SK-N-SH treated with all-trans-retinoic acid at 6 μM for 48 hours (cell line): ENCODE results near the gene POFUT1.

Experiments used
- ATAC-seq: fragments of 200-7000 bp; cut with Tn5 transposase; 3 replicates; pipeline ENCODE4 v1.9.1; 2020; ENCODE audit warnings: mild to moderate bottlenecking, moderate library complexity
- ARNTL ChIP-seq: fragments of 450-650 bp; formaldehyde crosslinking; IDR thresholded peaks from 2 replicates; pipeline ENCODE4 v1.5.0; 2020; ENCODE audit warnings: low read depth, mild to moderate bottlenecking, moderate library complexity, borderline replicate concordance
- BACH2 ChIP-seq: fragments of 250-450 bp; sonication (Bioruptor Pico); IDR thresholded peaks from 2 replicates; pipeline ENCODE4 v1.9.0; 2021; ENCODE audit warnings: mild to moderate bottlenecking, borderline replicate concordance
- CREB5 ChIP-seq: fragments of 250-450 bp; sonication (Bioruptor Pico); IDR thresholded peaks from 2 replicates; pipeline ENCODE4 v1.5.1; 2020; ENCODE audit warnings: low read depth, mild to moderate bottlenecking, moderate library complexity
- CSDC2 ChIP-seq: fragments of 250-450 bp; sonication (Bioruptor Pico); IDR thresholded peaks from 2 replicates; pipeline ENCODE4 v1.5.0; 2020; ENCODE audit warnings: mild to moderate bottlenecking, moderate library complexity
- ESRRG ChIP-seq: fragments of 250-450 bp; sonication (Bioruptor Pico); IDR thresholded peaks from 2 replicates; pipeline ENCODE4 v1.6.1; 2021; ENCODE audit warnings: mild to moderate bottlenecking
- GLIS3 ChIP-seq: fragments of 250-450 bp; sonication (Bioruptor Pico); IDR thresholded peaks from 2 replicates; pipeline ENCODE4 v1.5.0; 2020; ENCODE audit warnings: mild to moderate bottlenecking, moderate library complexity
- ISL1 ChIP-seq: fragments of 250-450 bp; sonication (Bioruptor Pico); IDR thresholded peaks from 2 replicates; pipeline ENCODE4 v2.1.2; 2022; ENCODE audit warnings: mild to moderate bottlenecking, moderate library complexity
- OSR1 ChIP-seq: fragments of 250-450 bp; sonication (Bioruptor Pico); IDR thresholded peaks from 2 replicates; pipeline ENCODE4 v1.8.0; 2022; ENCODE audit warnings: moderate library complexity, mild to moderate bottlenecking, inconsistent platforms
- PATZ1 ChIP-seq: fragments of 250-450 bp; sonication (Bioruptor Pico); IDR thresholded peaks from 2 replicates; pipeline ENCODE4 v1.8.0; 2020; ENCODE audit warnings: mild to moderate bottlenecking, moderate library complexity, borderline replicate concordance
- POU6F1 ChIP-seq: fragments of 250-450 bp; sonication (Bioruptor Pico); IDR thresholded peaks from 2 replicates; pipeline ENCODE4 v1.8.0; 2021; ENCODE audit warnings: low read depth, mild to moderate bottlenecking, moderate library complexity, borderline replicate concordance
- PPARA ChIP-seq: fragments of 250-450 bp; sonication (Bioruptor Pico); IDR thresholded peaks from 2 replicates; pipeline ENCODE4 v1.5.0; 2020; ENCODE audit warnings: mild to moderate bottlenecking, borderline replicate concordance
- RARB ChIP-seq: fragments of 250-450 bp; sonication (Bioruptor Pico); IDR thresholded peaks from 2 replicates; pipeline ENCODE4 v1.8.0; 2021; ENCODE audit warnings: mild to moderate bottlenecking, moderate library complexity
- SNAI2 ChIP-seq: fragments of 250-450 bp; sonication (Bioruptor Pico); IDR thresholded peaks from 2 replicates; pipeline ENCODE4 v1.5.0; 2020; ENCODE audit warnings: mild to moderate bottlenecking, moderate library complexity
- TOX ChIP-seq: fragments of 250-450 bp; sonication (Bioruptor Pico); IDR thresholded peaks from 2 replicates; pipeline ENCODE4 v1.8.0; 2021; ENCODE audit warnings: mild to moderate bottlenecking, moderate library complexity, borderline replicate concordance
- TSHZ2 ChIP-seq: fragments of 250-450 bp; sonication (Bioruptor Pico); IDR thresholded peaks from 2 replicates; pipeline ENCODE4 v1.5.0; 2020; ENCODE audit warnings: mild to moderate bottlenecking, moderate library complexity
- ZC3H10 ChIP-seq: fragments of 250-450 bp; sonication (Bioruptor Pico); IDR thresholded peaks from 2 replicates; pipeline ENCODE4 v1.5.1; 2021; ENCODE audit warnings: mild to moderate bottlenecking, moderate library complexity
- ZFP3 ChIP-seq: fragments of 250-450 bp; sonication (Bioruptor Pico); IDR thresholded peaks from 2 replicates; pipeline ENCODE4 v1.5.0; 2020; ENCODE audit warnings: mild to moderate bottlenecking, moderate library complexity
- ZFP30 ChIP-seq: fragments of 450-650 bp; formaldehyde crosslinking; IDR thresholded peaks from 2 replicates; pipeline ENCODE4 v1.5.0; 2022; ENCODE audit warnings: mild to moderate bottlenecking, moderate library complexity
- ZNF565 ChIP-seq: fragments of 450-650 bp; formaldehyde crosslinking; conservative IDR thresholded peaks from 2 replicates; pipeline ENCODE4 v1.5.0; 2020; ENCODE audit warnings: low read depth, mild to moderate bottlenecking, moderate library complexity
- ZNF70 ChIP-seq: fragments of 450-650 bp; formaldehyde crosslinking; IDR thresholded peaks from 2 replicates; pipeline ENCODE4 v1.5.0; 2020; ENCODE audit warnings: mild to moderate bottlenecking, moderate library complexity
- ZNF8 ChIP-seq: fragments of 450-650 bp; formaldehyde crosslinking; IDR thresholded peaks from 2 replicates; pipeline ENCODE4 v1.5.0; 2020; ENCODE audit warnings: mild to moderate bottlenecking, moderate library complexity
- TF ChIP-seq, protein P1 (sequence below): fragments of 250-450 bp; sonication (Bioruptor Pico); IDR thresholded peaks from 2 replicates; pipeline ENCODE4 v1.5.1; 2021; ENCODE audit warnings: mild to moderate bottlenecking, moderate library complexity

POFUT1 gene

DNA sequence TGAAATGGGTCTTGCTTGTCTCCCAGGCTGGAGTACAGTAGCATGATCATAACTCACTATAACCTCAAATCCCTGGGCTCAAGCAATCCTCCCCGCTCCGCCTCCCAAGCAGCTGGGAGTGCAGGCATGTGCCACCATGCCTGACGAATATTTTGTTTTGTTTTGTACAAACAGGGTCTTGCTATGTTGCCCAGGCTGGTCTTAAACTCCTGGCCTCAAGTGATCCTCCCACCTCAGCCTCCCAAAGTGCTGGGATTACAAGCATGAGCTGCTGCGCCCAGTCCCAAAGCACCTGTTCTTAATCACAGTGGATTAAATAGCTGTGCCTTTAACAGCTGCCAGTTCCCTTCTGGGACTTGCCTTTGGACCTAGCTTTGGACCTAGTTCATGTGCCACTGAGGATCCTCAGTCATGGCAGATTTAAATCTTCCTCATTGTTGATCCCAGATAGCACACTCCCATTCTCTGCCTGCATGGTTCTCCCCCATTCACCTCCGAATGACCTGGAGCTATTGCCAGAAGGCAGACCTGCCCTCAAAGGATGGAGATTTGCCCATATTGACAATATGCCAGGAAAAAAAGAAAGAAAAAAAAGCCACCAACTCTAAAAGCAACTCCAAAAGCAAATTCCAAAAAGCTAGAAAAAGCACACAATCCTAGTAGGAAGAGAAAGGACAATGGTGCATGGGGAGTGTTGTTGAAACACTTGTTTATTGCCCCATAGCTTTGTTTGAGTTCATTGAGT lies 10.6 kb downstream of the POFUT1 start:
- no peak for TF ChIP-seq CREB5 (CRISPR knock-in tag)
- TF ChIP-seq ZFP30 (CRISPR knock-in tag): no peak
- TF ChIP-seq RARB (CRISPR knock-in tag): no peak
- TF ChIP-seq ZNF8 (CRISPR knock-in tag): no peak
- no peak for TF ChIP-seq TSHZ2 (CRISPR knock-in tag)
- TF ChIP-seq PATZ1 (CRISPR knock-in tag): no peak
- TF ChIP-seq ESRRG (CRISPR knock-in tag): no peak
- TF ChIP-seq POU6F1: no peak
- no peak for TF ChIP-seq ZNF565 (CRISPR knock-in tag)
- no peak for TF ChIP-seq TOX (CRISPR knock-in tag)
- TF ChIP-seq ZNF70: no peak
- no peak for TF ChIP-seq PPARA (CRISPR knock-in tag)
- TF ChIP-seq ZC3H10 (CRISPR knock-in tag): no peak
- no peak for TF ChIP-seq SNAI2 (CRISPR knock-in tag)
- no peak for TF ChIP-seq ISL1
- no peak for TF ChIP-seq ARNTL
- TF ChIP-seq OSR1 (CRISPR knock-in tag): no peak
- no peak for TF ChIP-seq ZFP3
- ATAC-seq: no peak

DNA sequence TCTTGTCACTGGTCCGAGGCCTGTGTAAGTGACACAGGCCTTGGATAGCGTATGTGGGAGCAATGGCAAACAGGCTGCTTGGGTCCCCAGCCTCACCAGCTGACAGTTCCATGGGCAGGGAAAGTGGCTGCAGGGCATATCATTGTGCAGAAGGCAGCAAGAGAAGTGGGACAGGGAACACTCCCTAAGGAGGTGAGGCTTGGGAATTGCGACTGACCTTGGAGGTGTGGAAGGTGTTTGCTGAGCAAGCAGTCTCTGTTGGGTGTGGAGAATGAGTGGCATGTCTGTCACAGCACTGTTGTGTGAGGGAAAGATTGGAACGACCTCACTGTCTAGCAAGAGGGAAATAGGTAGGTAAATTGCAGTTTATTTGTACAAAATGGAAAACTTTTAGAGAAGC lies 16.8 kb downstream of the POFUT1 start:
- ATAC-seq: no peak
- no peak for TF ChIP-seq BACH2 (CRISPR knock-in tag)
- TF ChIP-seq TSHZ2 (CRISPR knock-in tag): no peak
- TF ChIP-seq ZNF565 (CRISPR knock-in tag): no peak
- no peak for TF ChIP-seq ZNF70

GRCh38 chr20:32226391-32226790 lies 18.7 kb downstream of the POFUT1 start:
- no peak for ATAC-seq
- TF ChIP-seq POU6F1: no peak
- no peak for TF ChIP-seq ZFP30 (CRISPR knock-in tag)
- no peak for TF ChIP-seq BACH2 (CRISPR knock-in tag)
- no peak for TF ChIP-seq ESRRG (CRISPR knock-in tag)
- TF ChIP-seq ZNF565 (CRISPR knock-in tag): no peak
- TF ChIP-seq CSDC2 (CRISPR knock-in tag): no peak
- TF ChIP-seq, protein P1, sequence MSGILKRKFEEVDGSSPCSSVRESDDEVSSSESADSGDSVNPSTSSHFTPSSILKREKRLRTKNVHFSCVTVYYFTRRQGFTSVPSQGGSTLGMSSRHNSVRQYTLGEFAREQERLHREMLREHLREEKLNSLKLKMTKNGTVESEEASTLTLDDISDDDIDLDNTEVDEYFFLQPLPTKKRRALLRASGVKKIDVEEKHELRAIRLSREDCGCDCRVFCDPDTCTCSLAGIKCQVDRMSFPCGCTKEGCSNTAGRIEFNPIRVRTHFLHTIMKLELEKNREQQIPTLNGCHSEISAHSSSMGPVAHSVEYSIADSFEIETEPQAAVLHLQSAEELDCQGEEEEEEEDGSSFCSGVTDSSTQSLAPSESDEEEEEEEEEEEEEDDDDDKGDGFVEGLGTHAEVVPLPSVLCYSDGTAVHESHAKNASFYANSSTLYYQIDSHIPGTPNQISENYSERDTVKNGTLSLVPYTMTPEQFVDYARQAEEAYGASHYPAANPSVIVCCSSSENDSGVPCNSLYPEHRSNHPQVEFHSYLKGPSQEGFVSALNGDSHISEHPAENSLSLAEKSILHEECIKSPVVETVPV (CRISPR knock-in tag): no peak
- no peak for TF ChIP-seq PPARA (CRISPR knock-in tag)
- TF ChIP-seq GLIS3 (CRISPR knock-in tag): no peak
